ENCODE data around the gene VAV3.

DNA sequence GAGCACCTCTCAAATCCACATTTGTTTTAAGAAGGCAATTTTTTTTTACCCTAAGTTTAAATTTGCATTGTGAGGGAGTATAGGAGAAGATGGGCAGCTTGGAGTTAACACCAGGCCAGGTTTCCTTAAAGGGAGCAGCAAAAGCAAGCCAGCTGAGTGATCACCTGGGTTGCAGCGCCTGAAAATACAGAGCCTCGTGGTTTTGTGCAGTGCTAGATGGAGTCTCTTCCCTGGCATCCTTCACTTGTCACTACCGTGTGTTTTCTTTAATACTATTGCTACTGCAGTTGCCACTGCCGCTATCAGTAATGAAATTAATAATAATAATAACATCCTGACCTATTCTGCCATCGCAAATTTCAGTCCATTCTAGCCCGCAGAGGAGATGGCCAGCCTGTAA, 35.2 kb upstream of the VAV3 start:
- TF ChIP-seq, protein P1, sequence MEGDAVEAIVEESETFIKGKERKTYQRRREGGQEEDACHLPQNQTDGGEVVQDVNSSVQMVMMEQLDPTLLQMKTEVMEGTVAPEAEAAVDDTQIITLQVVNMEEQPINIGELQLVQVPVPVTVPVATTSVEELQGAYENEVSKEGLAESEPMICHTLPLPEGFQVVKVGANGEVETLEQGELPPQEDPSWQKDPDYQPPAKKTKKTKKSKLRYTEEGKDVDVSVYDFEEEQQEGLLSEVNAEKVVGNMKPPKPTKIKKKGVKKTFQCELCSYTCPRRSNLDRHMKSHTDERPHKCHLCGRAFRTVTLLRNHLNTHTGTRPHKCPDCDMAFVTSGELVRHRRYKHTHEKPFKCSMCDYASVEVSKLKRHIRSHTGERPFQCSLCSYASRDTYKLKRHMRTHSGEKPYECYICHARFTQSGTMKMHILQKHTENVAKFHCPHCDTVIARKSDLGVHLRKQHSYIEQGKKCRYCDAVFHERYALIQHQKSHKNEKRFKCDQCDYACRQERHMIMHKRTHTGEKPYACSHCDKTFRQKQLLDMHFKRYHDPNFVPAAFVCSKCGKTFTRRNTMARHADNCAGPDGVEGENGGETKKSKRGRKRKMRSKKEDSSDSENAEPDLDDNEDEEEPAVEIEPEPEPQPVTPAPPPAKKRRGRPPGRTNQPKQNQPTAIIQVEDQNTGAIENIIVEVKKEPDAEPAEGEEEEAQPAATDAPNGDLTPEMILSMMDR (IDR thresholded peaks at IDR 0.05), result no peak
- TF ChIP-seq POLR2A (IDR thresholded peaks at IDR 0.05), result no peak

All from adrenal gland (tissue), 5 donors.